Upper lobe of left lung (tissue), 6 donors: ENCODE measurements around the gene ACER2. TPM values are rescaled to one million over a fixed set of nuclear protein-coding genes. Genes with fewer than 3 reads are reported as not detected.

Experiments used
- ATAC-seq, 2 donors: fragments of 200-7000 bp; cut with Tn5 transposase; one replicate each; pipeline ENCODE4 v1.9.1; 2022; ENCODE audit warnings: mild to moderate bottlenecking in 2 of 2, moderate library complexity in 2 of 2; ENCODE audit not compliant: low FRiP score in 2 of 2
- DNase-seq, 2 donors: peaks; one replicate each; pipeline ENCODE4 v3.0.0-alpha.2; 2019 to 2020
- H3K27ac ChIP-seq, 4 donors: fragments of 200-600 bp; sonication (generic); one replicate each; pipeline ENCODE4 v1.5.1; 2016 to 2019
- H3K27me3 ChIP-seq, 4 donors: fragments of 200-600 bp; sonication (generic); one replicate each; pipeline ENCODE4 v1.5.1; 2017 to 2019
- H3K36me3 ChIP-seq, 4 donors: fragments of 200-600 bp; sonication (generic); one replicate each; pipeline ENCODE4 v1.5.1; 2016 to 2019
- H3K4me1 ChIP-seq, 4 donors: fragments of 200-600 bp; sonication (generic); one replicate each; pipeline ENCODE4 v1.5.1; 2018 to 2019
- H3K4me3 ChIP-seq, 4 donors: fragments of 200-600 bp; sonication (generic); one replicate each; pipeline ENCODE4 v1.5.1; 2017 to 2019; ENCODE audit warnings: mild to moderate bottlenecking in 2 of 4, moderate library complexity in 1 of 4
- H3K9me3 ChIP-seq, 4 donors: fragments of 200-600 bp; sonication (generic); one replicate each; pipeline ENCODE4 v1.5.1; 2018 to 2019
- CTCF ChIP-seq, 6 experiments: fragments of 450-650 bp in 4 of 6; fragments of 200-600 bp in 2 of 6; sonication (generic) in 2 of 6; IDR thresholded peaks; one replicate each; pipeline ENCODE4 v1.5.1; 2016 to 2019; ENCODE audit warnings: antibody characterized with exemption in 6 of 6
- EP300 ChIP-seq, 4 donors: sonication (generic); formaldehyde crosslinking; IDR thresholded peaks; one replicate each; pipeline ENCODE4 v1.5.1; 2017; ENCODE audit warnings: antibody characterized with exemption in 4 of 4, control low read depth in 2 of 4
- POLR2A ChIP-seq, 4 donors: fragments of 450-650 bp; IDR thresholded peaks; one replicate each; pipeline ENCODE4 v1.5.1; 2016 to 2017; ENCODE audit warnings: antibody characterized with exemption in 4 of 4, mild to moderate bottlenecking in 2 of 4
- POLR2AphosphoS5 ChIP-seq, 2 donors: sonication (generic); formaldehyde crosslinking; IDR thresholded peaks; one replicate each; pipeline ENCODE4 v1.5.1; 2017; ENCODE audit warnings: antibody characterized with exemption in 2 of 2
- WGBS, 2 donors: methylation state at CpG; one replicate each; pipeline ENCODE4 v1.1.5; 2017 to 2018; 5-methylcytosine and 5-hydroxymethylcytosine counted together
- total RNA-seq, 6 donors: library from RNA; depleted of rRNA in 4 of 6; stranded (reverse); fragments of >200 nt in 4 of 6; gene quantifications; one replicate each; pipeline versions ENCODE4 v1.1.0 to v1.2.1, GENCODE V29; 2016 to 2021
- donor health status: DM: no; HTN: no; CAD: no; lungs with moderate emphysema.
- donor health status: DM: no; HTN: yes; CAD: no; lungs with severe emphysema.

ACER2 gene
- total RNA-seq, 6 donors from 2014 or later: 3.2 to 9.4 (median 4.5) TPM

- H3K4me1 ChIP-seq: peaks cover 0 to 22% (median 16%) of the 10 kb centered on the region in 4 donors
- no peaks in the 10 kb centered on the region for H3K36me3 ChIP-seq
- peak in 1 of 2 donors; percentile 71 for DNase-seq
- no peak for TF ChIP-seq CTCF (IDR thresholded peaks at IDR 0.05)
- no peak overlapping the region for H3K27ac ChIP-seq
- H3K9me3 ChIP-seq: no peaks in the 10 kb centered on the region
- WGBS, 2 donors: 94 to 96% methylated on average over 26 of the region's 26 CpGs
- no peaks in the 10 kb centered on the region for H3K27me3 ChIP-seq
- ATAC-seq: no peak
- no peak overlapping the region for H3K4me3 ChIP-seq
Measured at GRCh38 chr9:19461135-19461534, 52.3 kb downstream of the ACER2 start.

GRCh38 chr9:19464061-19464763 is 55.4 kb downstream of the ACER2 start:
- Histone ChIP-seq H3K4me3 (peak overlapping the region in 3 of 4 donors; percentile 52 to 71 (median 59)), H3K9me3 (no peaks in the 10 kb centered on the region), H3K4me1 (peaks cover 0 to 11% (median 7%) of the 10 kb centered on the region in 4 donors), H3K36me3 (no peaks in the 10 kb centered on the region), H3K27me3 (no peaks in the 10 kb centered on the region), H3K27ac (peak overlapping the region in 1 of 4 donors; percentile 66)
- 73 to 93% methylated on average over 19 to 23 of the region's 23 CpGs for WGBS, 2 donors
- no peak for DNase-seq
- TF ChIP-seq POLR2AphosphoS5 (IDR thresholded peaks at IDR 0.05) (no peak), CTCF (IDR thresholded peaks at IDR 0.05) (no peak)
- no peak for ATAC-seq

- WGBS, 2 donors: 28 to 85% methylated on average over 6 to 24 of the region's 49 CpGs
- peak overlapping the region in 1 of 4 donors; percentile 66 for H3K27ac ChIP-seq
- H3K36me3 ChIP-seq: no peaks in the 10 kb centered on the region
- peaks cover 0 to 11% (median 7%) of the 10 kb centered on the region in 4 donors for H3K4me1 ChIP-seq
- ATAC-seq (peak; percentile 81 to 94), DNase-seq (peak; percentile 70 to 94)
- no peaks in the 10 kb centered on the region for H3K9me3 ChIP-seq
- TF ChIP-seq POLR2A (IDR thresholded peaks at IDR 0.05): no peak
- no peak for TF ChIP-seq POLR2AphosphoS5 (IDR thresholded peaks at IDR 0.05)
- TF ChIP-seq CTCF (IDR thresholded peaks at IDR 0.05): peak; percentile 81 to 92 (median 86)
- H3K4me3 ChIP-seq: peak overlapping the region; percentile 30 to 71 (median 56)
- H3K27me3 ChIP-seq: no peaks in the 10 kb centered on the region
Measured at GRCh38 chr9:19464764-19465585, 56.2 kb downstream of the ACER2 start.

- no peak overlapping the region for H3K4me3 ChIP-seq
- TF ChIP-seq EP300 (IDR thresholded peaks at IDR 0.05): no peak
- TF ChIP-seq POLR2AphosphoS5 (IDR thresholded peaks at IDR 0.05): no peak
- TF ChIP-seq POLR2A (IDR thresholded peaks at IDR 0.05): no peak
- no peak for TF ChIP-seq CTCF (IDR thresholded peaks at IDR 0.05)
- no peaks in the 10 kb centered on the region for H3K9me3 ChIP-seq
- H3K27me3 ChIP-seq: no peaks in the 10 kb centered on the region
- no peaks in the 10 kb centered on the region for H3K36me3 ChIP-seq
- DNase-seq (no peak), ATAC-seq (no peak)
- H3K27ac ChIP-seq: no peak overlapping the region
- peaks cover 0 to 11% (median 7%) of the 10 kb centered on the region in 4 donors for H3K4me1 ChIP-seq
- 91 to 98% methylated on average over 11 to 13 of the region's 13 CpGs for WGBS, 2 donors
Measured at GRCh38 chr9:19465586-19466279, 56.9 kb downstream of the ACER2 start.
